HFF-Myc (cell line): ENCODE results near the gene MRFAP1.

Experiments
- DNase-seq: peaks from one replicate; pipeline ENCODE4 v3.0.0-alpha.2; 2011; ENCODE audit warnings: low read depth; ENCODE audit errors: extremely low read depth
- H3K4me3 ChIP-seq: replicated peaks from 2 replicates; pipeline ENCODE4 v1.5.1; 2011; ENCODE audit warnings: low read depth, mild to moderate bottlenecking, control low read depth, low read length
- TF ChIP-seq, protein P1 (sequence below): IDR thresholded peaks from 2 replicates; pipeline ENCODE4 v1.5.1; 2012; ENCODE audit warnings: mild to moderate bottlenecking, low read depth, low read length, control low read depth; ENCODE audit errors: missing control alignments

The MRFAP1 gene

DNA sequence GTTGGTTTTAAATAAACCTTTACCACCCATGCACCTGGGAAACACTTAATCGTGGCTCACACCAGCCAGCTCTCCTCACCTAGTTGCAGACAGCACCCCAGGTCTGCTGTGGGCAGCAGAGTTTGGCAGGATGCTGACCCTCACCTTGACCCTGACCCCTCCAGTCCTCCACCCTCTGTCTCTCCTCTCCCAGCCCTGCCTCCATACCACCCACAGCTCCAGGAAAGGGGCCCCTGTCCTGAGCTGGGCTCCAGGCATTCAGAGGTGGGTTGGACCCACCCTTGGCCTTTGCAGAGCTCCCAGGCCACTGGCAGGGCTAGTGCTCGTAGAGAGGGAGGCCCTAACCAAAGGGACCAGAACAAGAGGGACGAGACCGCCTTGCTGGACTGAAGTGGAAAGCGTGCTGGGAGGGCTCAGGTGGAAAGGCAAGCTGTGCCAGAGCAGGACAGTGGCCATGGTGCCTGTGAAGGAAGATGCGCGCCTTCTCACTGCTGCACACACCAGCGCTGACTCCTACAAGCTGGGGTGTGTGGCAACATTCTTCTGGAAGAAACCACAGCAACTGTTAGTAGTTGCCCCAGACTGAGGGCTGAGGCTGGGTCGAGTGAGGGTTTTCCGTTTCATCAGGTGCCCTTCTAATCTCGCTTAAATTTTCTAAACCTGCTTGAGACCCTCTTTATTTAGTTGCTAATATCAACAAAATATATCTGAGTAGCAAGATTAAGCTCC is 42.5 kb downstream of the MRFAP1 start:
- TF ChIP-seq, protein P1, sequence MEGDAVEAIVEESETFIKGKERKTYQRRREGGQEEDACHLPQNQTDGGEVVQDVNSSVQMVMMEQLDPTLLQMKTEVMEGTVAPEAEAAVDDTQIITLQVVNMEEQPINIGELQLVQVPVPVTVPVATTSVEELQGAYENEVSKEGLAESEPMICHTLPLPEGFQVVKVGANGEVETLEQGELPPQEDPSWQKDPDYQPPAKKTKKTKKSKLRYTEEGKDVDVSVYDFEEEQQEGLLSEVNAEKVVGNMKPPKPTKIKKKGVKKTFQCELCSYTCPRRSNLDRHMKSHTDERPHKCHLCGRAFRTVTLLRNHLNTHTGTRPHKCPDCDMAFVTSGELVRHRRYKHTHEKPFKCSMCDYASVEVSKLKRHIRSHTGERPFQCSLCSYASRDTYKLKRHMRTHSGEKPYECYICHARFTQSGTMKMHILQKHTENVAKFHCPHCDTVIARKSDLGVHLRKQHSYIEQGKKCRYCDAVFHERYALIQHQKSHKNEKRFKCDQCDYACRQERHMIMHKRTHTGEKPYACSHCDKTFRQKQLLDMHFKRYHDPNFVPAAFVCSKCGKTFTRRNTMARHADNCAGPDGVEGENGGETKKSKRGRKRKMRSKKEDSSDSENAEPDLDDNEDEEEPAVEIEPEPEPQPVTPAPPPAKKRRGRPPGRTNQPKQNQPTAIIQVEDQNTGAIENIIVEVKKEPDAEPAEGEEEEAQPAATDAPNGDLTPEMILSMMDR, result no peak
- DNase-seq, result no peak

DNA sequence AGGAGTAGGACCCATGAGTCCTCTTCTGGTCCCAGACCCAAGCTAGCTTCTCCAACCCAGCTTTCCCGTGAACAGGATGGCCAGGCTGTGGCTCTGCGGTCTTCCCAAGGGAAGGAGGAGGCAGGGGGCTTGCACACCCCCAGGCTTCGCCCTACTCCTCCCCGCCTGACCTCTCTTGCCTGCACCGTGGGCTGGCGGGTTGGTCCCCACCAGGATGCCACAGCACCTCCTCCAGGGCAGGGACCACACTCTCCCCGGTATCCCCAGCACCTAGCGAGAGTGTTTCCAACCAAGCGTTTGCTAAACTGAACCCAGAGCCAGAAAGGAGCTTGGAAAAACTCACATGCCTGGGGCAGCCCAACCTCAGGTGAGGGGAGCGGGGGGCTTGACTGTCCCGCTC is 44.2 kb downstream of the MRFAP1 start:
- TF ChIP-seq, protein P1, result no peak

More for the DNA sequence above, 42.5 kb downstream of the MRFAP1 start:
- no peak overlapping the region for H3K4me3 ChIP-seq

DNA sequence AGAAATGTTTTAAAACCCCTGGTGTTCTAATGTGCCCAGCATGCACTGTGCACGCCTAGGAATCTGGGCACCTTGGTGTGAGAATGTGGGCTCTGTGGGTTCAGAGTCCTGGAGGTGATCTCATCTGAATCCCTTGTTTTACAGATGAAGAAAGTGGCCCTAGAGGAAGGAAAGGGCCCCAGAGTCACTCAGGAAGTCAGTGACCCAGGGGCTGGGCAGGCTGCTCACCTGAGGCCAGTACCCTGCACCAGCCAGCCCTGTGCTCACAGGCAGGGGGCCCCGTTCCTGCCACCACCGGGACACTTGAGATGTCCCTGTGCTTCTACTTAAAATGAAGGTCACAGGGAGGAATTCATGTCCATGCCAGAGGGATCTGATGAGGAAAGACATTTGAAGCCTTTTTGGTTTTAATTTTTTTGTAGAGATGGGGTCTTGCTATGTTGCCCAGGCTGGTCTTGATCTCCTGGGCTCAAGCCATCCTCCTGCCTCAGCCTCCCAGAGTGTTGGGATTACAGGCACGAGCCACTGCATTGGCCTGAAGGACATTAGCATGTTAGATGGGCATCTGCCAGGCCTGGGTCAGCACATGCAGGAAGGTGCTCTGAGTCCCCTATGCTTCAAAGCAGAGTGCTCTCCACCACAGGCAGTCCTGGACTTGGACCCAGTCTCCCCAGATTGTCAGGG is 45.8 kb downstream of the MRFAP1 start:
- DNase-seq, result no peak
- TF ChIP-seq, protein P1, result no peak
- no peak overlapping the region for H3K4me3 ChIP-seq

More for the DNA sequence above, 44.2 kb downstream of the MRFAP1 start:
- no peak for DNase-seq
- H3K4me3 ChIP-seq, result no peak overlapping the region

DNA sequence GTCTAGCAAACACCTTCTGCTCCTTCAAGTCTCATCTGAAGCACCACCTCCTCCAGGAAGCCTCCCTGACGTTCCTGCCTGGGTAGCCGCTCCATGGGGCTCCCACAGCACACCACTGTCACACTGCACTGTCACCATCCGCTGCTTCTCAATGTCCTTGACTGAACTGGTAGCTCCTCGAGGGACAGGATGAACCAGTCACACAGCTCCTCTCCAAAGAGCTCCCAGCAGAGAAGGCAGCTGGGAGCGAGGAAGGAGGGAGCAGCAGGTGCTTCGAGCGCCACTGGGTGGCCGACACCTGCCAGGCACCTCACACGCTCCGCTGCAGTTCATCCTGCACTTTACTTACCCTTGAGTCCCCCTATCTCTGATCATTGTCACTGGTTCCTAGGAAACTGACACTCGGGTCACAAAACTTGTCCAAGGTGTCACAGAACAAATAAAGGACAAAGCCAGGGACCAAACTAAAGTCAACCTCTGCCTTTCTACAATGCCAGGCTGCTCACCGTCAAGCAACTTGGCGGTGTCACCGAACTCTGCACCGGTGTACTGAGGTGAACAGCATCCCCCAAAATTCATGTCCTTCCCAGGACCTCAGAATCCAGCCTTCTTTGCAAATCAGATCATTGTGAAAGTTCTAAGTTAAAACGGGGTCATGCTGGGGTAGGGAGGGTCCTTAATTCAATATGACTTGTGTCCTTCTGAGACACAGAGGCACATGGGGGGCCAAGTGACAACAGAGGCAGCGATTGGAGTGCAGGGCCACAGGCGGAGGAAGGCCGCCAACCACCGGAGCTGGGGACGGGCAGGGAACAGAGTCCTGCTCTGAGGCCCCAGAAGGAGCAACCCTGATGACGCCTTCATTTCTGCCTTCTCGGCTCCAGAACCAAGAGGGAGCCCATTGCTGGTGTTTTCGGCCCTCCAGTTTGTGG is 47.7 kb downstream of the MRFAP1 start:
- no peak overlapping the region for H3K4me3 ChIP-seq
- DNase-seq, result no peak
- TF ChIP-seq, protein P1, result no peak

DNA sequence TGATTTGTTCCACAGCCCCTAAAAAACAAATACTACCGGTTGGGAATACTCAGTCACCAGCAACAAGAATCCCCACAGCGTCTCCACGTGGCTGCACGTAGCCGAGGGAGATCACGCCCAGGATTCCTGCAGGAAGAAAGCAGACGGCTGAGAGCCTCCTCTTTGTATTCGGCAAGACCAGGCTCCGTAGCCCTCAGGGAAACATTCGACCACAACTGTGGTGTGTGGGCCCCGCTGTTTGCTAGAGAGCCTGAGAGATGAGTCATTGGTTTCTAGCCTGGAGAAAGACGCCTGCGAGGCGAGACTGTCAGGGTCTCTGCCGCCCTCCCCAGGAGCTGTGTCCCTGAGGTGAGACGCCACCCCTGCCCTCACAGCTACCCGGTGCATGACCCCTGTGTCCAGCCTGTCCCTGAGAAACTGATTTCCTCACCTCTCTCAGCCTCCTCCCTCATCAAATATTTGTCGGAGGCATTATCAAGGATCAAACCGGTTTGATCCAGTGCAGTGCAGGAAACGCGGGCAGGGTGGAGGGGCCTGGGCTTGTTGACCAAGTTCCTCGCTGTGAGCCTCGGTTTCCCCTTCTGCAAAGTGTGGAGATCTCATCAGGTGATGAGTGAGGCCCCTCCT is 48.5 kb downstream of the MRFAP1 start:
- no peak overlapping the region for H3K4me3 ChIP-seq
- TF ChIP-seq, protein P1, result no peak
- DNase-seq, result peak; percentile 69

DNA sequence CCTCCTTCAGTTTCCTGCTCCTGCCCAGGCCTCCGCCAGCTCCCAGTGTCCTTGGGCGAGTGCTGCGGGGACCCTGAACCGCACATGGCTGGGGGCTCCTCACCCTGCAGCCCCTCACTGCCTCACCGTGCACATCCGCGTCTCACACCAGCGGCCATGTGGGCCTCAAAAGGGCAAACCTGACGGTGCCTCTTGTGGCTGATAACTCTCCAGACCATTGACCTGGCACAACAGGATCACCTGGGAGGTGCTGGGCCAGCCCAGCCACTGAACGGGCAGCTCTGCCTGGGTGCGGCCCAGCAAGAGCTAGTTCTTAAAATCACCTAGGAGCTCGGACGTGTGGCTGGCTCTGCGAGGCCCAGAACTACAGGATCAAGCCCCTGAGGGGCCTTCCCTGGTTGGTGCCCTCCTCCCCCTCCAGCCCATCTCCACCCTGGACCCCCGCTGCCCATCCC is 49.0 kb downstream of the MRFAP1 start:
- TF ChIP-seq, protein P1, result no peak
- DNase-seq, result no peak
- no peak overlapping the region for H3K4me3 ChIP-seq
